GM19238 (cell line): ENCODE measurements around the gene GSS.

Experiments used
- DNase-seq: peaks from one replicate; pipeline ENCODE4 v3.0.0; 2011; ENCODE audit warnings: low spot score; ENCODE audit not compliant: insufficient read length

The GSS gene

GRCh38 chr20:34993941-34994508 lies 38.4 kb upstream of the GSS start:
- DNase-seq: no peak

GRCh38 chr20:34992751-34993417 lies 37.3 kb upstream of the GSS start:
- DNase-seq: no peak

- no peak for DNase-seq
These were observed 35.1 kb upstream of the GSS start for GRCh38 chr20:34990661-34991214.

GRCh38 chr20:34990231-34990630 lies 34.6 kb upstream of the GSS start:
- DNase-seq: no peak

- no peak for DNase-seq
These were observed 34.1 kb upstream of the GSS start for GRCh38 chr20:34989670-34990069.

- no peak for DNase-seq
These were observed 33.5 kb upstream of the GSS start for GRCh38 chr20:34989118-34989517.

GRCh38 chr20:34988191-34988540 lies 32.6 kb upstream of the GSS start:
- no peak for DNase-seq

- no peak for DNase-seq
These were observed 31.9 kb upstream of the GSS start for GRCh38 chr20:34987288-34988190.

- no peak for DNase-seq
These were observed 31.0 kb upstream of the GSS start for GRCh38 chr20:34986311-34987287.

- DNase-seq: no peak
These were observed 30.1 kb upstream of the GSS start for GRCh38 chr20:34985461-34986310.

- DNase-seq: no peak
These were observed 29.2 kb upstream of the GSS start for GRCh38 chr20:34984756-34985261.

GRCh38 chr20:34983995-34984735 lies 28.6 kb upstream of the GSS start:
- DNase-seq: no peak

GRCh38 chr20:34983089-34983820 lies 27.6 kb upstream of the GSS start:
- no peak for DNase-seq

GRCh38 chr20:34982270-34983088 lies 26.9 kb upstream of the GSS start:
- DNase-seq: no peak

- no peak for DNase-seq
These were observed 25.1 kb upstream of the GSS start for GRCh38 chr20:34980543-34981233.

GRCh38 chr20:34979366-34980153 lies 24.0 kb upstream of the GSS start:
- DNase-seq: no peak
